HCT116 (cell line): ENCODE results near the gene RUFY1. TPM values are rescaled to one million over a fixed set of nuclear protein-coding genes. Genes with fewer than 3 reads are reported as not detected.
"Not testable (repeated sequence)": the region's sequence is repeated elsewhere in the genome, so short reads cannot be mapped to it uniquely, and the experiment has no call there.

ENCODE experiments used
- ATAC-seq: fragments of 200-7000 bp; cut with Tn5 transposase; 2 replicates; pipeline ENCODE4 v1.9.1; 2020; ENCODE audit warnings: mild to moderate bottlenecking, moderate library complexity
- BruUV-seq: library from RNA; stranded (reverse); fragments of 400-500 nt; replicated peaks from 2 replicates; lab custom pipeline; 2021; lab: Mats Ljungman, UMichigan
- CTCF ChIA-PET: fragments of 300-600 bp; sonication (Branson Sonifier 250); formaldehyde crosslinking; loops from one replicate; lab custom pipeline; 2021; ENCODE audit warnings: antibody characterized with exemption; lab: Charles Lee
- POLR2A ChIA-PET: fragments of 300-600, 350-600 bp; sonication (Branson Sonifier 250); formaldehyde crosslinking; loops from one replicate; lab custom pipeline; 2021; ENCODE audit warnings: antibody characterized with exemption; lab: Charles Lee
- RAD21 ChIA-PET, 2 experiments: fragments of 300-600 bp; sonication (Branson Sonifier 250); formaldehyde crosslinking; loops; one replicate each; lab custom pipeline; 2023; ENCODE audit warnings: low total read pairs in 2 of 2; ENCODE audit not compliant: uncharacterized antibody in 2 of 2, unreplicated experiment in 2 of 2, low non-redundant PET in 1 of 2; lab: Charles Lee
- DNase-seq: peaks from one replicate; pipeline ENCODE4 v3.0.0-alpha.2; 2010; ENCODE audit warnings: low read depth, low spot score
- H2AFZ ChIP-seq: fragments of 200-600 bp; shearing (Covaris generic), sonication (generic); 2 replicates; pipeline ENCODE4 v1.6.1; 2017; ENCODE audit warnings: low read depth, mixed run types, mixed read lengths, antibody characterized with exemption, low read length; ENCODE audit not compliant: poor library complexity, severe bottlenecking
- H3K27ac ChIP-seq: 2 replicates; pipeline ENCODE4 v1.5.1; 2012; ENCODE audit warnings: low read depth, low read length
- H3K27me3 ChIP-seq: fragments of 200-600 bp; sonication (generic); 2 replicates; pipeline ENCODE4 v1.6.1; 2016; ENCODE audit warnings: mixed run types, low read length, mixed read lengths; ENCODE audit not compliant: insufficient read depth
- H3K36me3 ChIP-seq, 2 experiments: fragments of 200-500 bp in 1 of 2; fragments of 200-600 bp in 1 of 2; sonication (Bioruptor generic) in 1 of 2; sonication (generic) in 1 of 2; 2 replicates each; pipeline versions ENCODE4 v1.5.1 to v1.6.1; 2014 to 2016; ENCODE audit warnings: low read length in 2 of 2, inconsistent platforms in 1 of 2, mixed read lengths in 1 of 2, mixed run types in 1 of 2; ENCODE audit not compliant: insufficient read depth in 2 of 2, control insufficient read depth in 1 of 2
- H3K4me1 ChIP-seq, 2 experiments: fragments of 200-600 bp in 1 of 2; sonication (generic) in 1 of 2; 2 replicates each; pipeline versions ENCODE4 v1.5.1 to v1.6.1; 2012 to 2017; ENCODE audit warnings: low read length in 2 of 2, inconsistent platforms in 1 of 2, mild to moderate bottlenecking in 1 of 2, mixed read lengths in 1 of 2, mixed run types in 1 of 2, moderate library complexity in 1 of 2; ENCODE audit not compliant: insufficient read depth in 2 of 2, control insufficient read depth in 1 of 2
- H3K4me2 ChIP-seq: fragments of 200-600 bp; sonication (generic); 2 replicates; pipeline ENCODE4 v1.6.1; 2017; ENCODE audit warnings: mixed run types, low read length, mixed read lengths
- H3K4me3 ChIP-seq, 2 experiments: fragments of 200-600 bp in 1 of 2; sonication (generic) in 1 of 2; replicated peaks in 1 of 2; 2 replicates each; pipeline ENCODE4 v1.5.1; 2011 to 2016; ENCODE audit warnings: low read length in 2 of 2, control low read depth in 1 of 2, low read depth in 1 of 2, mild to moderate bottlenecking in 1 of 2, mixed read lengths in 1 of 2, mixed run types in 1 of 2
- H3K79me2 ChIP-seq: fragments of 200-600 bp; sonication (generic); 2 replicates; pipeline ENCODE4 v1.6.1; 2017; ENCODE audit warnings: mild to moderate bottlenecking, mixed run types, low read length, moderate library complexity, mixed read lengths; ENCODE audit not compliant: insufficient read depth
- H3K9ac ChIP-seq: fragments of 200-600 bp; sonication (generic); 2 replicates; pipeline ENCODE4 v1.6.1; 2016; ENCODE audit warnings: low read length, mixed read lengths
- H3K9me2 ChIP-seq: fragments of 200-600 bp; sonication (generic), shearing (Covaris generic); 2 replicates; pipeline ENCODE4 v1.6.1; 2017; ENCODE audit warnings: mixed run types, mild to moderate bottlenecking, moderate library complexity; ENCODE audit not compliant: insufficient read depth
- H3K9me3 ChIP-seq, 2 experiments: fragments of 200-500 bp in 1 of 2; fragments of 200-600 bp in 1 of 2; sonication (Bioruptor generic) in 1 of 2; sonication (generic) in 1 of 2; 2 replicates each; pipeline ENCODE4 v1.6.1; 2014 to 2017; ENCODE audit warnings: low read length in 2 of 2, mixed read lengths in 2 of 2, inconsistent platforms in 1 of 2, low read depth in 1 of 2, mild to moderate bottlenecking in 1 of 2, mixed run types in 1 of 2, moderate library complexity in 1 of 2; ENCODE audit not compliant: control insufficient read depth in 1 of 2, insufficient read depth in 1 of 2
- H4K20me1 ChIP-seq: fragments of 200-600 bp; sonication (generic), shearing (Covaris generic); 2 replicates; pipeline ENCODE4 v1.6.1; 2017; ENCODE audit warnings: mixed run types, mild to moderate bottlenecking, moderate library complexity; ENCODE audit not compliant: insufficient read depth
- CBX3 ChIP-seq: IDR thresholded peaks from 2 replicates; pipeline ENCODE4 v1.6.1; 2012; ENCODE audit warnings: low read depth
- CEBPB ChIP-seq: IDR thresholded peaks from 2 replicates; pipeline ENCODE4 v1.6.1; 2012; ENCODE audit warnings: low read depth
- EGR1 ChIP-seq: IDR thresholded peaks from 2 replicates; pipeline ENCODE4 v1.6.1; 2012; ENCODE audit warnings: low read depth
- ELF1 ChIP-seq: IDR thresholded peaks from 2 replicates; pipeline ENCODE4 v1.6.1; 2012; ENCODE audit warnings: low read depth, borderline replicate concordance
- EZH2 ChIP-seq: fragments of 200-600 bp; sonication (generic); IDR thresholded peaks from 2 replicates; pipeline ENCODE4 v1.6.1; 2017; ENCODE audit warnings: antibody characterized with exemption, mixed run types
- POLR2AphosphoS5 ChIP-seq: IDR thresholded peaks from 2 replicates; pipeline ENCODE4 v1.6.1; 2011; ENCODE audit warnings: mild to moderate bottlenecking, low read depth, low read length, moderate library complexity
- SP1 ChIP-seq: IDR thresholded peaks from 2 replicates; pipeline ENCODE4 v1.6.1; 2012; ENCODE audit warnings: low read depth
- TCF7L2 ChIP-seq: IDR thresholded peaks from 2 replicates; pipeline ENCODE4 v1.7.0; 2011; ENCODE audit warnings: borderline replicate concordance, inconsistent platforms; ENCODE audit not compliant: insufficient read depth, insufficient read length; ENCODE audit errors: extremely low read depth
- ZFX ChIP-seq: fragments of 450-650 bp; IDR thresholded peaks from 2 replicates; pipeline ENCODE4 v1.6.1; 2017
- intact Hi-C: fragments of 100-400 bp; cut with micrococcal nuclease; formaldehyde crosslinking; loops from 2 replicates; pipeline ENCODE4 v1.10.0; 2022
- total RNA-seq: library from RNA; stranded (reverse); gene quantifications from one replicate; pipeline ENCODE4 v1.2.1, GENCODE V29; 2021; ENCODE audit not compliant: unreplicated experiment
- TF ChIP-seq, protein P1 (sequence below): IDR thresholded peaks from 2 replicates; pipeline ENCODE4 v1.6.1; 2012; ENCODE audit warnings: low read depth

The RUFY1 gene
- total RNA-seq, 1 experiment from 2014 or later, result 32.9 TPM

DNA sequence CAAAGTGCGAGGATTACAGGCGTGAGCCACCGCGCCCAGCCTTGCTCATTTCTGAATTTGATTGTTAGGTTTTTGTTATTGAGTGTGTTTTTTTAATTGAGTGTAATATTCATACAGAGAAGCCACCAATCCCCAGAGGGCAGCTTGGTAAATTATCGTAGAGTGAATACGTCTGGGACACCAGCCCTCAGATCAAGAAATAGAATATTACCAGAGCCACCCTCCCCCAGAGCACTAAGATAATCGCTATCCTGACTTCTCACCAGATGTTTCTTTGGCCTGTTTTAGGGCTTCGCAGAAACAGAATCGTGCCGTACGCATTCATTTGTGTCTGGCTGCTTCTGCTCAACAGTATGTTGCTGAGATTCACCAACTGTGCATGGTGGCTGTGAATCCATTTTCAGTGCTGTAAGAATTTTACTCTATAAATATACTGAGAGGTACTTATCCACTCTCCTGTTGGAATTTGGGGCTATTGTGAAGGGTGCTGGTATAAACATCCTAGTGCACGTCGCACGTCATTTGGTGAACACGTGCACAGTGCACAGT lies 37.8 kb upstream of the RUFY1 start:
- Histone ChIP-seq H3K4me2 (no peak overlapping the region), H2AFZ (no peak overlapping the region), H4K20me1 (no peaks in the 10 kb centered on the region), H3K27ac (no peak overlapping the region), H3K9ac (no peak overlapping the region), H3K4me3 (no peak overlapping the region), H3K9me3 (no peaks in the 10 kb centered on the region), H3K36me3 (no peaks in the 10 kb centered on the region), H3K27me3 (peaks cover 2% of the 10 kb centered on the region; the same call in 1 of the 2 replicates), H3K9me2 (no peaks in the 10 kb centered on the region)
- intact Hi-C loops, result no loop called here
- BruUV-seq, result no TSS peak
- no peak for DNase-seq
- POLR2A ChIA-PET, result no interaction called here
- no peak for ATAC-seq
- CTCF ChIA-PET, result no interaction called here
- RAD21 ChIA-PET, result no interaction called here
- TF ChIP-seq ZFX, result no peak
- TF ChIP-seq EGR1, result no peak
- TF ChIP-seq EZH2, result no peak
- no peak for TF ChIP-seq TCF7L2
- TF ChIP-seq ELF1, result no peak
- TF ChIP-seq POLR2AphosphoS5, result no peak
- TF ChIP-seq, protein P1, sequence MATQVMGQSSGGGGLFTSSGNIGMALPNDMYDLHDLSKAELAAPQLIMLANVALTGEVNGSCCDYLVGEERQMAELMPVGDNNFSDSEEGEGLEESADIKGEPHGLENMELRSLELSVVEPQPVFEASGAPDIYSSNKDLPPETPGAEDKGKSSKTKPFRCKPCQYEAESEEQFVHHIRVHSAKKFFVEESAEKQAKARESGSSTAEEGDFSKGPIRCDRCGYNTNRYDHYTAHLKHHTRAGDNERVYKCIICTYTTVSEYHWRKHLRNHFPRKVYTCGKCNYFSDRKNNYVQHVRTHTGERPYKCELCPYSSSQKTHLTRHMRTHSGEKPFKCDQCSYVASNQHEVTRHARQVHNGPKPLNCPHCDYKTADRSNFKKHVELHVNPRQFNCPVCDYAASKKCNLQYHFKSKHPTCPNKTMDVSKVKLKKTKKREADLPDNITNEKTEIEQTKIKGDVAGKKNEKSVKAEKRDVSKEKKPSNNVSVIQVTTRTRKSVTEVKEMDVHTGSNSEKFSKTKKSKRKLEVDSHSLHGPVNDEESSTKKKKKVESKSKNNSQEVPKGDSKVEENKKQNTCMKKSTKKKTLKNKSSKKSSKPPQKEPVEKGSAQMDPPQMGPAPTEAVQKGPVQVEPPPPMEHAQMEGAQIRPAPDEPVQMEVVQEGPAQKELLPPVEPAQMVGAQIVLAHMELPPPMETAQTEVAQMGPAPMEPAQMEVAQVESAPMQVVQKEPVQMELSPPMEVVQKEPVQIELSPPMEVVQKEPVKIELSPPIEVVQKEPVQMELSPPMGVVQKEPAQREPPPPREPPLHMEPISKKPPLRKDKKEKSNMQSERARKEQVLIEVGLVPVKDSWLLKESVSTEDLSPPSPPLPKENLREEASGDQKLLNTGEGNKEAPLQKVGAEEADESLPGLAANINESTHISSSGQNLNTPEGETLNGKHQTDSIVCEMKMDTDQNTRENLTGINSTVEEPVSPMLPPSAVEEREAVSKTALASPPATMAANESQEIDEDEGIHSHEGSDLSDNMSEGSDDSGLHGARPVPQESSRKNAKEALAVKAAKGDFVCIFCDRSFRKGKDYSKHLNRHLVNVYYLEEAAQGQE, result no peak
- TF ChIP-seq CEBPB, result no peak
- TF ChIP-seq SP1, result no peak
- TF ChIP-seq CBX3, result no peak
- TF ChIP-seq, all 23 proteins: peak for 0
- Histone ChIP-seq H3K79me2 (no peaks in the 10 kb centered on the region), H3K4me1 (no peaks in the 10 kb centered on the region)

GRCh38 chr5:179515501-179515900 lies 34.9 kb upstream of the RUFY1 start:
- H3K4me3 ChIP-seq, BruUV-seq, H2AFZ ChIP-seq, H4K20me1 ChIP-seq, H3K79me2 ChIP-seq, POLR2A ChIA-PET, H3K9me3 ChIP-seq, CTCF ChIA-PET, H3K4me1 ChIP-seq, H3K9me2 ChIP-seq, H3K9ac ChIP-seq, RAD21 ChIA-PET, H3K36me3 ChIP-seq, DNase-seq, ATAC-seq, H3K4me2 ChIP-seq, intact Hi-C loops, H3K27me3 ChIP-seq, H3K27ac ChIP-seq: not testable (repeated sequence)
